HEK293 (cell line): ENCODE data around the gene LYST.

Source experiments
- CTCF ChIA-PET: fragments of 350-600 bp; formaldehyde crosslinking; extraction: SDS; loops from one replicate; lab custom pipeline; 2021; ENCODE audit warnings: antibody characterized with exemption; lab: Yijun Ruan, JAX
- POLR2A ChIA-PET: fragments of 300-600 bp; formaldehyde crosslinking; extraction: SDS; loops from one replicate; lab custom pipeline; 2020; ENCODE audit warnings: antibody characterized with exemption, inconsistent platforms; lab: Yijun Ruan, JAX
- H3K27ac ChIP-seq: fragments of 200-500 bp; sonication (Bioruptor generic); 2 replicates; pipeline ENCODE4 v1.5.1; 2014; ENCODE audit warnings: low read depth, low read length, control low read depth, inconsistent platforms; ENCODE audit errors: extremely low read depth
- H3K36me3 ChIP-seq, 2 experiments: fragments of 200-500 bp in 1 of 2; sonication (Bioruptor generic) in 1 of 2; 1 replicate in 1 of 2; 2 replicates in 1 of 2; pipeline ENCODE4 v1.5.1; 2014 to 2017; ENCODE audit warnings: inconsistent platforms in 2 of 2, low read length in 2 of 2; ENCODE audit not compliant: control insufficient read depth in 2 of 2, insufficient read depth in 1 of 2
- H3K4me1 ChIP-seq: fragments of 200-500 bp; sonication (Bioruptor generic); 2 replicates; pipeline ENCODE4 v1.5.1; 2014; ENCODE audit warnings: mild to moderate bottlenecking, low read length, inconsistent platforms; ENCODE audit not compliant: control insufficient read depth, insufficient read depth
- H3K4me3 ChIP-seq: 2 replicates; pipeline ENCODE4 v1.5.1; 2011; ENCODE audit warnings: low read depth, mild to moderate bottlenecking, control low read depth, low read length, moderate library complexity
- H3K9me3 ChIP-seq: fragments of 200-500 bp; sonication (Bioruptor generic); 2 replicates; pipeline ENCODE4 v1.5.1; 2014; ENCODE audit warnings: low read depth, low read length, inconsistent platforms; ENCODE audit not compliant: control insufficient read depth, insufficient read depth
- GLI2 ChIP-seq: fragments of 450-650 bp; formaldehyde crosslinking; IDR thresholded peaks from 2 replicates; pipeline ENCODE4; 2017; ENCODE audit warnings: missing biosample characterization, missing genetic modification characterization, low read depth, borderline replicate concordance
- GLIS1 ChIP-seq: fragments of 450-650 bp; formaldehyde crosslinking; IDR thresholded peaks from 2 replicates; pipeline ENCODE4 v1.5.1; 2016; ENCODE audit warnings: missing biosample characterization, missing genetic modification characterization
- HIC1 ChIP-seq: fragments of 450-650 bp; formaldehyde crosslinking; IDR thresholded peaks from 2 replicates; pipeline ENCODE4 v1.5.1; 2016; ENCODE audit warnings: missing biosample characterization, missing genetic modification characterization
- PATZ1 ChIP-seq: fragments of 450-650 bp; formaldehyde crosslinking; IDR thresholded peaks from 2 replicates; pipeline ENCODE4 v1.5.1; 2016; ENCODE audit warnings: missing biosample characterization, missing genetic modification characterization
- PRDM6 ChIP-seq: fragments of 450-650 bp; formaldehyde crosslinking; IDR thresholded peaks from 2 replicates; pipeline ENCODE4 v1.5.1; 2017; ENCODE audit warnings: missing biosample characterization, missing genetic modification characterization
- WT1 ChIP-seq: fragments of 450-650 bp; formaldehyde crosslinking; IDR thresholded peaks from 2 replicates; pipeline ENCODE4 v1.5.1; 2016; ENCODE audit warnings: missing biosample characterization, missing genetic modification characterization
- ZNF114 ChIP-seq: fragments of 450-650 bp; formaldehyde crosslinking; IDR thresholded peaks from 2 replicates; pipeline ENCODE4 v1.5.0; 2017; ENCODE audit warnings: missing biosample characterization, missing genetic modification characterization
- ZNF174 ChIP-seq: fragments of 450-650 bp; formaldehyde crosslinking; IDR thresholded peaks from 2 replicates; pipeline ENCODE4 v1.5.0; 2017; ENCODE audit warnings: missing biosample characterization, mild to moderate bottlenecking, missing genetic modification characterization
- ZNF18 ChIP-seq: fragments of 450-650 bp; formaldehyde crosslinking; IDR thresholded peaks from 2 replicates; pipeline ENCODE4 v1.5.1; 2016; ENCODE audit warnings: missing biosample characterization, missing genetic modification characterization
- ZNF23 ChIP-seq: fragments of 450-650 bp; formaldehyde crosslinking; IDR thresholded peaks from 2 replicates; pipeline ENCODE4 v1.5.1; 2016; ENCODE audit warnings: missing biosample characterization, missing genetic modification characterization, borderline replicate concordance
- ZNF239 ChIP-seq: fragments of 450-650 bp; formaldehyde crosslinking; IDR thresholded peaks from 2 replicates; pipeline ENCODE4 v1.5.1; 2016; ENCODE audit warnings: missing biosample characterization, missing genetic modification characterization
- ZNF324 ChIP-seq: fragments of 450-650 bp; formaldehyde crosslinking; IDR thresholded peaks from 2 replicates; pipeline ENCODE4 v1.5.1; 2016; ENCODE audit warnings: missing biosample characterization, missing genetic modification characterization
- ZNF341 ChIP-seq: fragments of 450-650 bp; formaldehyde crosslinking; IDR thresholded peaks from 2 replicates; pipeline ENCODE4; 2016; ENCODE audit warnings: low read depth, missing biosample characterization, missing genetic modification characterization
- ZNF350 ChIP-seq: fragments of 450-650 bp; formaldehyde crosslinking; IDR thresholded peaks from 2 replicates; pipeline ENCODE4 v1.5.0; 2017; ENCODE audit warnings: missing biosample characterization, mild to moderate bottlenecking, missing genetic modification characterization
- ZNF404 ChIP-seq: fragments of 450-650 bp; formaldehyde crosslinking; IDR thresholded peaks from 2 replicates; pipeline ENCODE4 v1.5.1; 2017; ENCODE audit warnings: missing biosample characterization, missing genetic modification characterization
- ZNF416 ChIP-seq: fragments of 450-650 bp; formaldehyde crosslinking; IDR thresholded peaks from 2 replicates; pipeline ENCODE4 v1.5.1; 2016; ENCODE audit warnings: missing biosample characterization, missing genetic modification characterization
- ZNF423 ChIP-seq: fragments of 450-650 bp; formaldehyde crosslinking; IDR thresholded peaks from 2 replicates; pipeline ENCODE4 v1.5.1; 2016; ENCODE audit warnings: missing biosample characterization, missing genetic modification characterization
- ZNF561 ChIP-seq: fragments of 450-650 bp; IDR thresholded peaks from 2 replicates; pipeline ENCODE4 v1.5.1; 2018; ENCODE audit warnings: missing biosample characterization, missing genetic modification characterization, borderline replicate concordance
- ZNF654 ChIP-seq: fragments of 450-650 bp; formaldehyde crosslinking; IDR thresholded peaks from 2 replicates; pipeline ENCODE4 v1.5.1; 2016; ENCODE audit warnings: low read depth, missing biosample characterization, missing genetic modification characterization
- ZNF660 ChIP-seq: fragments of 450-650 bp; IDR thresholded peaks from 2 replicates; pipeline ENCODE4 v1.5.1; 2018; ENCODE audit warnings: missing biosample characterization, mild to moderate bottlenecking, missing genetic modification characterization
- ZNF664 ChIP-seq: fragments of 450-650 bp; formaldehyde crosslinking; IDR thresholded peaks from 2 replicates; pipeline ENCODE4 v1.5.1; 2016; ENCODE audit warnings: missing biosample characterization, missing genetic modification characterization
- ZNF701 ChIP-seq: fragments of 450-650 bp; formaldehyde crosslinking; IDR thresholded peaks from 2 replicates; pipeline ENCODE4 v1.5.1; 2016; ENCODE audit warnings: missing biosample characterization, missing genetic modification characterization
- ZNF830 ChIP-seq: fragments of 450-650 bp; IDR thresholded peaks from 2 replicates; pipeline ENCODE4 v1.5.0; 2018; ENCODE audit warnings: missing biosample characterization, missing genetic modification characterization, low read depth, mild to moderate bottlenecking, moderate library complexity
- ZSCAN16 ChIP-seq: fragments of 450-650 bp; formaldehyde crosslinking; IDR thresholded peaks from 2 replicates; pipeline ENCODE4 v1.5.1; 2016; ENCODE audit warnings: missing biosample characterization, missing genetic modification characterization
- ZSCAN18 ChIP-seq: fragments of 450-650 bp; formaldehyde crosslinking; IDR thresholded peaks from 2 replicates; pipeline ENCODE4 v1.5.1; 2016; ENCODE audit warnings: missing biosample characterization, missing genetic modification characterization

Gene LYST

GRCh38 chr1:235852887-235853286 is 13.8 kb downstream of the LYST start:
- H3K36me3 ChIP-seq: no peaks in the 10 kb centered on the region
- CTCF ChIA-PET: interaction anchor here (0.6 to 2.0 kb wide), 5 partner anchors 10 to 119 kb away, joined by 3 to 13 read pairs (median 4); no protein-coding TSS in a partner anchor
- no peaks in the 10 kb centered on the region; the same call in 1 of the 2 replicates for H3K9me3 ChIP-seq
- POLR2A ChIA-PET: no interaction called here
- H3K27ac ChIP-seq: no peak overlapping the region
- TF ChIP-seq GLI2 (tag by site-specific recombination) (no peak), ZNF114 (tag by site-specific recombination) (no peak), ZNF660 (tag by site-specific recombination) (no peak), GLIS1 (tag by site-specific recombination) (no peak), ZNF324 (tag by site-specific recombination) (no peak), ZNF830 (tag by site-specific recombination) (no peak), PRDM6 (tag by site-specific recombination) (peak; percentile 73; the same call in 1 of the 2 replicates)
- peaks cover 5% of the 10 kb centered on the region; the same call in 1 of the 2 replicates for H3K4me1 ChIP-seq
- H3K4me3 ChIP-seq: no peak overlapping the region

- Histone ChIP-seq H3K36me3 (no peaks in the 10 kb centered on the region), H3K9me3 (no peaks in the 10 kb centered on the region; the same call in 1 of the 2 replicates), H3K4me1 (peaks cover 5% of the 10 kb centered on the region; the same call in 1 of the 2 replicates), H3K4me3 (no peak overlapping the region), H3K27ac (no peak overlapping the region)
- POLR2A ChIA-PET: no interaction called here
- CTCF ChIA-PET: interaction anchor here (0.7 to 1.6 kb wide), 3 partner anchors 14 to 511 kb away, joined by 3 to 10 read pairs (median 5); no protein-coding TSS in a partner anchor
- no peak for TF ChIP-seq PATZ1
- no peak for TF ChIP-seq ZNF23 (tag by site-specific recombination)
- no peak for TF ChIP-seq ZNF701 (tag by site-specific recombination)
- TF ChIP-seq ZNF654 (tag by site-specific recombination): no peak
- TF ChIP-seq ZNF423: no peak
- no peak for TF ChIP-seq ZNF341 (tag by site-specific recombination)
- no peak for TF ChIP-seq ZSCAN16 (tag by site-specific recombination)
- no peak for TF ChIP-seq HIC1 (tag by site-specific recombination)
- TF ChIP-seq ZNF18 (tag by site-specific recombination): no peak
- TF ChIP-seq ZNF350 (tag by site-specific recombination): no peak
- no peak for TF ChIP-seq WT1
- no peak for TF ChIP-seq ZNF416 (tag by site-specific recombination)
- no peak for TF ChIP-seq ZNF239 (tag by site-specific recombination)
- no peak for TF ChIP-seq ZNF174 (tag by site-specific recombination)
- TF ChIP-seq ZNF664 (tag by site-specific recombination): no peak
- no peak for TF ChIP-seq ZSCAN18 (tag by site-specific recombination)
- no peak for TF ChIP-seq ZNF404
- TF ChIP-seq ZNF561 (tag by site-specific recombination): no peak
Observed at GRCh38 chr1:235851939-235852338, 14.8 kb downstream of the LYST start.
